Right atrium auricular region (tissue), 2 donors: ENCODE measurements around the gene UNCX. TPM values are rescaled to one million over a fixed set of nuclear protein-coding genes. Genes with fewer than 3 reads are reported as not detected.
"Not testable (repeated sequence)": the region's sequence is repeated elsewhere in the genome, so short reads cannot be mapped to it uniquely, and the experiment has no call there.

Experiments
- DNase-seq: peaks from one replicate; pipeline ENCODE4 v3.0.0-alpha.2; 2019; ENCODE audit warnings: low spot score
- H3K27ac ChIP-seq, 2 donors: fragments of 200-600 bp; sonication (generic); 1 replicate in 1 of 2; 2 replicates in 1 of 2; pipeline ENCODE4 v1.5.1; 2016 to 2019
- H3K27me3 ChIP-seq, 2 donors: fragments of 200-600 bp; sonication (generic); one replicate each; pipeline versions ENCODE4 v1.5.1 to v1.6.0; 2017 to 2019
- H3K36me3 ChIP-seq: fragments of 200-600 bp; sonication (generic); one replicate; pipeline ENCODE4 v1.5.1; 2016
- H3K4me1 ChIP-seq, 2 donors: fragments of 200-600 bp; sonication (generic); one replicate each; pipeline versions ENCODE4 v1.5.1 to v1.6.0; 2017 to 2019
- H3K4me3 ChIP-seq, 2 donors: fragments of 200-600 bp; sonication (generic); 1 replicate in 1 of 2; 2 replicates in 1 of 2; pipeline ENCODE4 v1.5.1; 2017 to 2019; ENCODE audit warnings: mild to moderate bottlenecking in 1 of 2, moderate library complexity in 1 of 2
- H3K9me3 ChIP-seq, 2 donors: fragments of 200-600 bp; sonication (generic); one replicate each; pipeline ENCODE4 v1.5.1; 2019
- total RNA-seq, 2 donors: library from RNA; depleted of rRNA; stranded (reverse); fragments of >200 nt; gene quantifications; one replicate each; pipeline ENCODE4 v1.1.0, GENCODE V29; 2016
- TF ChIP-seq, protein P1 (sequence below), 2 donors: fragments of 200-600 bp; sonication (generic); IDR thresholded peaks; one replicate each; pipeline ENCODE4 v1.5.1; 2019; ENCODE audit warnings: antibody characterized with exemption in 2 of 2

UNCX gene
- total RNA-seq, 2 donors from 2014 or later: not detected

DNA sequence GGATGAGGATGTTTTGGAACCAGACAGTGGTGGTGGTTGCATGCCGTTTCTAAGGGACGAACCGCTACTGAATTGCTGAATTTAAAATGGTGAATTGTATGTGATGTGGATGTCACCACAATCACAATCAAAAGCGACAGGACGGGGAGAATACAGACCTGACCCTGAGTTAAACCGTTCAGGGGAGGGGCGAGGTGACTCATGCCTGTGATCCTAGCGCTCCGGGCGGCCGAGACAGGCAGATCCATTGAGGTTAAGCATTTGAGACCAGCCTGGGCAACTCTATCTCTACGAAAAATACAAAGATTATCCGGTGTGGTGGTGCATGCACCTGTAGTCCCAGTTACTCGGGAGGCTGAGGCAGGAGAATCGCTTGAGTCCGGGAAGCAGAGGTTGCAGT, 46.4 kb downstream of the UNCX start:
- Histone ChIP-seq H3K9me3 (no peaks in the 10 kb centered on the region), H3K4me3 (no peak overlapping the region), H3K27me3 (no peaks in the 10 kb centered on the region), H3K27ac (no peak overlapping the region), H3K36me3 (no peaks in the 10 kb centered on the region), H3K4me1 (no peaks in the 10 kb centered on the region)
- TF ChIP-seq, protein P1, sequence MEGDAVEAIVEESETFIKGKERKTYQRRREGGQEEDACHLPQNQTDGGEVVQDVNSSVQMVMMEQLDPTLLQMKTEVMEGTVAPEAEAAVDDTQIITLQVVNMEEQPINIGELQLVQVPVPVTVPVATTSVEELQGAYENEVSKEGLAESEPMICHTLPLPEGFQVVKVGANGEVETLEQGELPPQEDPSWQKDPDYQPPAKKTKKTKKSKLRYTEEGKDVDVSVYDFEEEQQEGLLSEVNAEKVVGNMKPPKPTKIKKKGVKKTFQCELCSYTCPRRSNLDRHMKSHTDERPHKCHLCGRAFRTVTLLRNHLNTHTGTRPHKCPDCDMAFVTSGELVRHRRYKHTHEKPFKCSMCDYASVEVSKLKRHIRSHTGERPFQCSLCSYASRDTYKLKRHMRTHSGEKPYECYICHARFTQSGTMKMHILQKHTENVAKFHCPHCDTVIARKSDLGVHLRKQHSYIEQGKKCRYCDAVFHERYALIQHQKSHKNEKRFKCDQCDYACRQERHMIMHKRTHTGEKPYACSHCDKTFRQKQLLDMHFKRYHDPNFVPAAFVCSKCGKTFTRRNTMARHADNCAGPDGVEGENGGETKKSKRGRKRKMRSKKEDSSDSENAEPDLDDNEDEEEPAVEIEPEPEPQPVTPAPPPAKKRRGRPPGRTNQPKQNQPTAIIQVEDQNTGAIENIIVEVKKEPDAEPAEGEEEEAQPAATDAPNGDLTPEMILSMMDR (IDR thresholded peaks at IDR 0.05): no peak
- no peak for DNase-seq

DNA sequence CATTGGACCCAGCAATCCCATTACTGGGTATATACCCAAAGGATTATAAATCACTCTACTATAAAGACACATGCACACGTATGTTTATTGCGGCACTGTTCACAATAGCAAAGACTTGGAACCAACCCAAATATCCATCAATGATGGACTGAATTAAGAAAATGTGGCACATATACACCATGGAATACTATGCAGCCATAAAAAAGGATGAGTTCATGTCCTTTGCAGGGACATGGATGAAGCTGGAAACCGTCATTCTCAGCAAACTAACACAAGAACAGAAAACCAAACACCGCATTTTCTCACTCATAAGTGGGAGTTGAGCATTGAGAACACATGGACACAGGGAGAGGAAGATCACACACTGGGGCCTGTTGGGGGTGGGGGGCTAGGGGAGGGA, 47.2 kb downstream of the UNCX start:
- DNase-seq, H3K27ac ChIP-seq, H3K4me1 ChIP-seq, H3K4me3 ChIP-seq, H3K36me3 ChIP-seq, H3K27me3 ChIP-seq, H3K9me3 ChIP-seq: not testable (repeated sequence)

- DNase-seq: no peak
- Histone ChIP-seq H3K27me3 (no peaks in the 10 kb centered on the region), H3K36me3 (no peaks in the 10 kb centered on the region), H3K27ac (no peak overlapping the region), H3K4me3 (no peak overlapping the region), H3K4me1 (no peaks in the 10 kb centered on the region), H3K9me3 (no peaks in the 10 kb centered on the region)
- TF ChIP-seq, protein P1 (IDR thresholded peaks at IDR 0.05): no peak
Measured at GRCh38 chr7:1281068-1281467, 48.4 kb downstream of the UNCX start.

DNA sequence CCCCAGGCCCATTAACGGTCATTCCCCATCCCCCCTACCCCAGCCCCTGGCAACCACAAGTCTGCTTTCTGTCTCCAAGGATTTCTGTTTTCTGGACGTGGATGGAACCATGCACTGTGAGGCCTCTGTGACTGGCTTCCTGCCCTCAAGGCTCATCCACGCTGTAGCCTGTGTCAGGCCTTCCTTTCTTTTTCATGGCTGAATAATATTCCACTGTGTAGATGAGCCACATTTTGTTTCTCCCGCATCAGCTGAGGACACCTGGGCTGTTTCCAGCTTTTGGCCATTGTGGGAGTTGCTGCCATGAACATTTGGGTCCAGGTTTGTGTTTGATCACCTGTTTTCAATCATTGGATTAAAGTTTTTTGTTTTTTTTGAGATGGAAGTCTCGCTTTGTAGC, 50.0 kb downstream of the UNCX start:
- Histone ChIP-seq H3K4me3 (no peak overlapping the region), H3K4me1 (no peaks in the 10 kb centered on the region), H3K27me3 (no peaks in the 10 kb centered on the region), H3K36me3 (no peaks in the 10 kb centered on the region), H3K9me3 (no peaks in the 10 kb centered on the region), H3K27ac (no peak overlapping the region)
- no peak for DNase-seq
- TF ChIP-seq, protein P1 (IDR thresholded peaks at IDR 0.05): no peak

DNA sequence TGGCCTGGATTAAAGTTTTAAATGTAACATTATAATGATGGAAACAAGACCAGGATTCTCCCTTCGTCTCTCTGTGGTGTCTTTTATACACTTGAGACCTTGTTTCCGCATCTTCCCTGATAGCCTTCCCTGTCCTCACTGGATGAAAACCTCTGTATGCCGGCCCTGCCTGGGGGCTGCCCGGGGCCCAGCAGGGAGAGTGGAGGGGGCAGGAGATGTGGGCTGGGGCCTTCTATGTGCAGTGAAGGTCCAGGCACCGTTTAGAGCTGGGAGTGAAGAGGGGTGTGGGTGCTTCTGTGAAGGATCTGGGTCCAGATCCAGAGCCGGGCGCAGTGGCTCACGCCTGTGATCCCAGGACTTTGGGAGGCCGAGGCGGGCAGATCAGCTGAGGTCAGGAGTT, 50.7 kb downstream of the UNCX start:
- TF ChIP-seq, protein P1 (IDR thresholded peaks at IDR 0.05): no peak
- DNase-seq: no peak
- Histone ChIP-seq H3K4me1 (no peaks in the 10 kb centered on the region), H3K27ac (no peak overlapping the region), H3K4me3 (no peak overlapping the region), H3K36me3 (no peaks in the 10 kb centered on the region), H3K27me3 (no peaks in the 10 kb centered on the region), H3K9me3 (no peaks in the 10 kb centered on the region)

DNA sequence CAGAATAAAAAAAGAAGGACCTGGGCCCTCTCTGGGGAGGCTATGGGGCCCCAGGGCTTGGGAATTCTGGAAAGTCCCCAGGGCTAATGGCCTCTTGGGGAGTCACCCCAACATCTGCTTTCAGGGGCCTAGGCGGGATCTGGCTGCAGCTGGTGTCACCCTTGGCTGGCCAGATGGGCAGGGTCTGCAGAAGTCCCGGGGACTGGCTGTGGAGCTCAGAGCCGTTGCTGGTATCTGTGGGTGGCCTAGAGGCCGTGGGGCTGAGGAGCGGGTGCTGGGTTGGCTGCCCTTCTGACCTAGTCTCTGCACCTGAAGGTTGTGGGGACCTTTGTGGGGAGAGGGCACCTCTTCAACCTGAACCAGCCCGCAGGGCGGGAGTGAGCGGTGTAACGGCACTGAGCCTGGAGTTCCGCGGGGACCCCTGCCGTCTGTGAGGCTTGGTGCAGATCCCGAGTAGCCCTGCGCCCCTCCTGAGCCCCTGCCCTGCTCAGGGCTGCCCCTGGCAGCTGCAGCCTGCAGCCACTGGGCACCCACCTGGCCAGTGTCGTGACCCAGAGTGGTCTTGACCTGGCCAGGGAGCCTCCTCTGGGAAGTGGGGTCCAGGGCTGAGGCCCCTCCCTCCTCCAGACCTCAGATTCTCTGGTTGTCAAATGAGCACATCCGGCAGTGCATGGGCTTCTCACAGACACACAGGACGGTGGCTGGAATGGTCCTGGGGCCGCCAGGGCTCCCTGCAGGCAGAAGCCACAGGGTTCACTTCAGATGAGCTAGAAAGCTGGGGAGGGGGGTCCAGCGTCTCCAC, 51.5 kb downstream of the UNCX start:
- TF ChIP-seq, protein P1 (IDR thresholded peaks at IDR 0.05): no peak
- no peak for DNase-seq
- Histone ChIP-seq H3K4me1 (no peaks in the 10 kb centered on the region), H3K36me3 (no peaks in the 10 kb centered on the region), H3K4me3 (no peak overlapping the region), H3K9me3 (no peaks in the 10 kb centered on the region), H3K27me3 (no peaks in the 10 kb centered on the region), H3K27ac (no peak overlapping the region)
